Mesothelial cell of epicardium (in vitro differentiated cells): ENCODE measurements around the gene NAT14. TPM values are rescaled to one million over a fixed set of nuclear protein-coding genes. Genes with fewer than 3 reads are reported as not detected.

Experiments used
- DNase-seq, 2 experiments: peaks; one replicate each; pipeline ENCODE4 v3.0.0; 2021; ENCODE audit warnings: low spot score in 2 of 2; ENCODE audit not compliant: unreplicated experiment in 2 of 2
- H3K27ac Mint-ChIP-seq: 2 replicates; pipeline ENCODE4 v1.8.0; 2021; ENCODE audit warnings: mixed read lengths
- H3K27me3 Mint-ChIP-seq: 2 replicates; pipeline ENCODE4 v1.8.0; 2021; ENCODE audit warnings: low read depth, mixed read lengths
- H3K36me3 Mint-ChIP-seq: 2 replicates; pipeline ENCODE4 v1.8.0; 2021; ENCODE audit warnings: mixed read lengths
- H3K4me1 Mint-ChIP-seq: 2 replicates; pipeline ENCODE4 v1.8.0; 2021; ENCODE audit warnings: mixed read lengths
- H3K4me3 Mint-ChIP-seq: 2 replicates; pipeline ENCODE4 v1.8.0; 2021; ENCODE audit warnings: mild to moderate bottlenecking, moderate library complexity, mixed read lengths
- H3K9me3 Mint-ChIP-seq: 2 replicates; pipeline ENCODE4 v1.8.0; 2021; ENCODE audit warnings: mixed read lengths
- total RNA-seq: library from RNA; stranded (reverse); gene quantifications from 3 replicates; pipeline ENCODE4 v1.2.1, GENCODE V29; 2021
- TF ChIP-seq, protein P1 (sequence below): fragments of 200-600 bp; sonication (generic); IDR thresholded peaks from one replicate; pipeline ENCODE4 v1.5.0; 2021; ENCODE audit warnings: antibody characterized with exemption; ENCODE audit not compliant: unreplicated experiment

Gene NAT14
- total RNA-seq, 1 donor from 2014 or later: 54.4 TPM

DNA sequence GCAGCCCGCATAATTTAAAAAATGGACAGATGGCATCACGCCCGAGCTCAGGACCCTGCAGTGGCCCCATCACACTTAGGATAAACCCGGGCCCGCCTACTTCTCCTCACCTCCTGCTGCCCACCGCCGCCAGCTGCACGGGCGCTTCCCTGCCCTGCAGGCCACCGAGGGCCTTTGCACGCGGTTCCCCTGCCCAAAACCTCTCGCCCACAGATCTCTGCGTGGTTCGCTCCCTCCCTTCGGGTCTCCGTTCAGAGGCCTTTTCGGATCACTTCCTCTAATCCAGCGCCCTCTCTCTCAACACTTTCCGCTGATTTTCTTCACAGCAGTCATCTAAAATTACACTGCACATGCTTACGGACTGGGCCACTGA lies 43.7 kb upstream of the NAT14 start:
- Mint-ChIP-seq H3K9me3 (no peaks in the 10 kb centered on the region), H3K27ac (no peak overlapping the region), H3K27me3 (peaks cover 90% of the 10 kb centered on the region), H3K4me3 (no peak overlapping the region), H3K4me1 (peaks cover 16% of the 10 kb centered on the region), H3K36me3 (no peaks in the 10 kb centered on the region)
- DNase-seq: no peak
- TF ChIP-seq, protein P1, sequence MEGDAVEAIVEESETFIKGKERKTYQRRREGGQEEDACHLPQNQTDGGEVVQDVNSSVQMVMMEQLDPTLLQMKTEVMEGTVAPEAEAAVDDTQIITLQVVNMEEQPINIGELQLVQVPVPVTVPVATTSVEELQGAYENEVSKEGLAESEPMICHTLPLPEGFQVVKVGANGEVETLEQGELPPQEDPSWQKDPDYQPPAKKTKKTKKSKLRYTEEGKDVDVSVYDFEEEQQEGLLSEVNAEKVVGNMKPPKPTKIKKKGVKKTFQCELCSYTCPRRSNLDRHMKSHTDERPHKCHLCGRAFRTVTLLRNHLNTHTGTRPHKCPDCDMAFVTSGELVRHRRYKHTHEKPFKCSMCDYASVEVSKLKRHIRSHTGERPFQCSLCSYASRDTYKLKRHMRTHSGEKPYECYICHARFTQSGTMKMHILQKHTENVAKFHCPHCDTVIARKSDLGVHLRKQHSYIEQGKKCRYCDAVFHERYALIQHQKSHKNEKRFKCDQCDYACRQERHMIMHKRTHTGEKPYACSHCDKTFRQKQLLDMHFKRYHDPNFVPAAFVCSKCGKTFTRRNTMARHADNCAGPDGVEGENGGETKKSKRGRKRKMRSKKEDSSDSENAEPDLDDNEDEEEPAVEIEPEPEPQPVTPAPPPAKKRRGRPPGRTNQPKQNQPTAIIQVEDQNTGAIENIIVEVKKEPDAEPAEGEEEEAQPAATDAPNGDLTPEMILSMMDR: no peak

DNA sequence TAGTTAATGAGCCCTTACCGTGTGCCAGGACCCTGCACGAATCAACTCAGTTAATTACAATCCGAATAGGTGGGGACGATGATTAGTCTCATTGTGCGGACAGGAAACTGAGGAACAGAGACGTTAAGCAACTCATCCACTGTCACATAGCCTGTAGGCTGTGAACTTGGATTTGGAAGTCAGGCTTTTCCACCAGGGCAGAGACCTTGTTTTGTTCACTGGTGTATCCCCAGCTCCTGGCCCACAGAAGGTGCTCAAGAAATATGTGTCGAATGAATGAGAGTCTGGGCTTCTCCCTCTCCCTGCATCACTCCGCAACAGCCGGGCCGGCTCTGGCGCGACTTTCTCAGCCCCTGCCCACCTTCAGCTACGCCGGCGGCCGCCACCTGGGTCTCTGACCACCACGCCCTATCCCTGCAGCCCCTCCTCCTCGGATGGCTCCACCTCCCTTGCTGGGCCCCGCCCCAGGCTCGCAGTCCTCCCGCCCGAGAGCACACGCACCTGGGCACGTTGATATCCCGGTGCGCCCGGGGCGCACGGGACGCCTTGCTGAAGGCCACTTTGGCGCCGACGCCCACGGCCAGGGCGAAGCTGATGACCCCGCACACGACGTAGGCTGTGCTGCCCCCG lies 43.2 kb upstream of the NAT14 start:
- H3K27ac Mint-ChIP-seq: no peak overlapping the region
- no peaks in the 10 kb centered on the region for H3K9me3 Mint-ChIP-seq
- H3K27me3 Mint-ChIP-seq: peaks cover 90% of the 10 kb centered on the region
- TF ChIP-seq, protein P1: no peak
- peaks cover 16% of the 10 kb centered on the region for H3K4me1 Mint-ChIP-seq
- DNase-seq: no peak
- no peak overlapping the region for H3K4me3 Mint-ChIP-seq
- no peaks in the 10 kb centered on the region for H3K36me3 Mint-ChIP-seq

DNA sequence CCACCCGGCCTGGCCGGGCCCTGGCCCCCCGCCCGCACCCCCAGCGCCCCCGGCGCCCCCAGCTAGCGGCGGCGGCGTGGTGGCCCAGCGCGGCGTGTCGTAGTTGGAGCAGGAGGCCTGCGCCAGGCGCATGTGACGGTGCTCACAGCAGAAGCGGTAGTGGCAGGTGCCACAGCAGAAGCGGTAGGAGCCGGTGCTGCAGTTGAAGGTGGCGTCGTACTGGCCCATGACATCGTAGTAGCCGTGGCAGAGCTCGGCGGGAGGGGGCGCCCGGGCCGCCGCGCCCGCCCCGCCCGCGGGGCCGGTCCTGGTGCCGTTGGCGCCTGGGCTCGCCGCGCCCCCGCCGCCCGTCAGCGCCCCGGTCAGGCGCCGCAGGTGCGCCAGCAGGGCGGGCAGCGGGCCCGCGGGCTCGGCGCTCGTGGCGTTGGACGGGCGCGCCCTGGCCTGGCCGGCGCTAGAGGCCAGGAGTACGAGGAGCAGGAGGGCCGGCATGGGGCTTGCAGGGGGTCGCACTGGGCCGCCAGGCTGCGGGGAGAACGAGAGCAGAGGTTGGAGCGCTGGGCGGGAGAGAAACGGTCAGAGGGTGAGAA lies 42.5 kb upstream of the NAT14 start:
- no peak overlapping the region for H3K4me3 Mint-ChIP-seq
- TF ChIP-seq, protein P1: no peak
- no peak for DNase-seq
- no peaks in the 10 kb centered on the region for H3K9me3 Mint-ChIP-seq
- H3K4me1 Mint-ChIP-seq: peaks cover 16% of the 10 kb centered on the region
- H3K36me3 Mint-ChIP-seq: no peaks in the 10 kb centered on the region
- H3K27ac Mint-ChIP-seq: no peak overlapping the region
- H3K27me3 Mint-ChIP-seq: peaks cover 84% of the 10 kb centered on the region

DNA sequence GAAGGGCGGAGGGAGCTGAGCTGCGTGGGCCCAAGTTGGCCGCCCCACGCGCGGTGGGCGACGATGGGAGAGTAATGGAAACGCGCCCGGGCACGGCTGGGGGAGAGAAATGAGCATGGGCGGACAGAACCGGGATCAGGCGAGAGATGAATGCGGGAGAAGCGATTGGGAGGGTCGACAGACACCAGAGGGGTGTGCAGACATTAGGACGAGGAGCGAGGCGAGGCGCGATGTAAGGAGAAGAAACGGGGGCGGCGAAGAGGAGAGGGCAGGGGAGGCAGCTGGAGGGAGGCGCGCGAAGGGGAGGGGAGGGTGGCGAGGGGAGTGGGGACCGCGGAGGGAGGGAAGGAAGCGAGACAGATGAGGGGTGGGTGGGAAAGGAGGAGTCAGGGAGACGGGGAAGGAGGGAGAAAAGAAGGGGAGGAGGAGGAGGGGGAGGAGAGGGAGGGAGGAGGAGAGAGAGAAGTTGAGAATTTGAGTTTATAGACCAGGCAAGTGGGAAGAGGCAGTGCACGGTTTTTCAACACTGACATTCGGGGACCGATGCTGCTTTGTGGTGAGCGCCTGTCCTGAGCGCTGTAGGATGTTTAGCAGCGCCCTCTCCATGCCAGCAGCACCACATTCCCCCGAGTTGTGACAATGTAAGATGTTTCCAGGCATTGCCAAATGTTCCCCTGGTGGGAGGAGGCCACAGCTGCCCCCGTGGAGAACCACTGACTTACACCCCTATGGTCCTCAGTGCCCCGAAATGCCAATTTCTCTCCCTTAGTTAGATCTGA lies 41.8 kb upstream of the NAT14 start, which contains the start of gene SHISA7:
Gene SHISA7, minus strand, starts transcription at position 256 of the 779 bp plus-strand sequence. CDS start 437 bp downstream, outside the sequence.
- Mint-ChIP-seq H3K4me3 (peak within 1 kb of the TSS; percentile 31), H3K4me1 (peaks cover 16% of the 10 kb centered on the region), H3K27ac (no peak within 1 kb of the TSS), H3K36me3 (no peaks in the 10 kb centered on the region), H3K9me3 (no peaks in the 10 kb centered on the region), H3K27me3 (peaks cover 80% of the 10 kb centered on the region)
- DNase-seq: no peak
- TF ChIP-seq, protein P1: no peak

DNA sequence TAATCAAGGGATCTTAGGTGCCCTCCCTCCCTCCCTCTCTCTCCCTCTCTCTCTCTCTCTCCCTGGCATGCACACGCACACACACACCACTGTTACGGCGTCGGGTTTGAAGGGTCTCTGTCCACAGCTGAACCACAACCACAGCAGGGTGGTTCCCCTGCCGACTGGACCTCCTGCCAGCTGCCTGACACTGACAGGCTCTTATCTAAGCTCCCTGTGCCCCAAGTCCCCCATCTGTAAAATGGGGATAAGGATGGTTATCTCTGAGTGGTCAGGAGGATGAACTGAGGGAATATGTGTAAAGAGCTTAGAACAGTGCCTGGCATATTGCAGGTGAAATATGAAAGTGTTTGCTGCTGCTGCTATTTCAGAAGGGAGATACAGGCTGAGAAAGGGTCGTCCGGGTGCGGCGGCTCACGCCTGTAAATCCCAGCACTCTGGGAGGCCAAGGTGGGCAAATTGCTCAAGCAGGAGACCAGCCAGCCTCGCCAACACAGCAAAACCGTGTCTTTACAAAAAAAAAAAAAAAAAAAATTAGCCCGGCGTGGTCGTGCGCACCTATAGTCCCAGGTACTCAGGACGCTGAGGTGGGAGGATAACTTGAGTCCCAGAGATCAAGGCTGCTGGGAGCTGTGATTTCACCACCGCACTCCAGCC lies 41.0 kb upstream of the NAT14 start:
- TF ChIP-seq, protein P1: no peak
- H3K4me1 Mint-ChIP-seq: peaks cover 16% of the 10 kb centered on the region
- DNase-seq: no peak
- no peak overlapping the region for H3K4me3 Mint-ChIP-seq
- H3K36me3 Mint-ChIP-seq: no peaks in the 10 kb centered on the region
- peaks cover 73% of the 10 kb centered on the region for H3K27me3 Mint-ChIP-seq
- H3K9me3 Mint-ChIP-seq: no peaks in the 10 kb centered on the region
- H3K27ac Mint-ChIP-seq: no peak overlapping the region
